SK-N-SH (cell line): ENCODE results near the gene MCC. TPM values are rescaled to one million over a fixed set of nuclear protein-coding genes. Genes with fewer than 3 reads are reported as not detected.

ENCODE experiments used
- CTCF ChIA-PET: fragments of 300-600, 350-600 bp; formaldehyde crosslinking; extraction: SDS; loops from one replicate; lab custom pipeline; 2021; lab: Yijun Ruan, JAX
- POLR2A ChIA-PET: fragments of 350-600 bp; sonication (Branson Sonifier 250); formaldehyde crosslinking; extraction: SDS; loops from one replicate; lab custom pipeline; 2020; ENCODE audit warnings: antibody characterized with exemption, inconsistent platforms; lab: Yijun Ruan, JAX
- DNase-seq: peaks from one replicate; pipeline ENCODE4 v3.0.0; 2012
- H2AFZ ChIP-seq: fragments of 200-600 bp; sonication (generic); 2 replicates; pipeline ENCODE4 v1.8.1; 2016; ENCODE audit warnings: antibody characterized with exemption, mild to moderate bottlenecking, low read depth
- H3F3A ChIP-seq: fragments of 200-600 bp; sonication (generic); replicated peaks from 2 replicates; pipeline ENCODE3; 2016; ENCODE audit warnings: antibody characterized with exemption, mild to moderate bottlenecking; ENCODE audit not compliant: insufficient read depth
- H3K27ac ChIP-seq, 2 experiments: fragments of 200-500 bp in 1 of 2; fragments of 200-600 bp in 1 of 2; sonication (Bioruptor generic) in 1 of 2; sonication (generic), shearing (Covaris generic) in 1 of 2; 2 replicates each; pipeline versions ENCODE4 v1.5.1 to v1.6.1; 2014 to 2016; ENCODE audit warnings: low read depth in 2 of 2, inconsistent platforms in 1 of 2, low read length in 1 of 2, mild to moderate bottlenecking in 1 of 2, mixed read lengths in 1 of 2
- H3K27me3 ChIP-seq: fragments of 200-600 bp; sonication (generic), shearing (Covaris generic); 2 replicates; pipeline ENCODE4 v1.6.1; 2016; ENCODE audit warnings: mixed run types; ENCODE audit not compliant: insufficient read depth
- H3K36me3 ChIP-seq, 2 experiments: fragments of 200-500 bp in 1 of 2; fragments of 200-600 bp in 1 of 2; sonication (Bioruptor generic) in 1 of 2; sonication (generic) in 1 of 2; replicated peaks in 1 of 2; 2 replicates each; pipeline versions ENCODE3 to v1.5.1; 2014 to 2016; ENCODE audit warnings: low read length in 1 of 2, mild to moderate bottlenecking in 1 of 2; ENCODE audit not compliant: insufficient read depth in 2 of 2, control insufficient read depth in 1 of 2
- H3K4me1 ChIP-seq, 2 experiments: fragments of 200-500 bp in 1 of 2; fragments of 200-600 bp in 1 of 2; sonication (Bioruptor generic) in 1 of 2; sonication (generic), shearing (Covaris generic) in 1 of 2; 2 replicates each; pipeline versions ENCODE4 v1.5.1 to v1.6.1; 2014 to 2016; ENCODE audit warnings: low read depth in 1 of 2, low read length in 1 of 2, mixed run types in 1 of 2; ENCODE audit not compliant: insufficient read depth in 2 of 2, control insufficient read depth in 1 of 2
- H3K4me2 ChIP-seq: fragments of 200-600 bp; sonication (generic), shearing (Covaris generic); 2 replicates; pipeline ENCODE4 v1.6.1; 2017; ENCODE audit warnings: mixed run types
- H3K4me3 ChIP-seq, 2 experiments: fragments of 200-500 bp in 1 of 2; fragments of 200-600 bp in 1 of 2; sonication (Bioruptor generic) in 1 of 2; sonication (generic), shearing (Covaris generic) in 1 of 2; 2 replicates each; pipeline versions ENCODE4 v1.5.1 to v1.8.1; 2014 to 2016; ENCODE audit warnings: low read depth in 2 of 2, inconsistent platforms in 1 of 2, low read length in 1 of 2, mild to moderate bottlenecking in 1 of 2, mixed read lengths in 1 of 2, moderate library complexity in 1 of 2
- H3K79me2 ChIP-seq: fragments of 200-600 bp; sonication (generic); 2 replicates; pipeline ENCODE4 v1.8.1; 2017; ENCODE audit warnings: mild to moderate bottlenecking; ENCODE audit not compliant: insufficient read depth
- H3K9ac ChIP-seq: fragments of 200-600 bp; sonication (generic); 2 replicates; pipeline ENCODE4 v1.6.1; 2017; ENCODE audit warnings: mixed run types
- H3K9me2 ChIP-seq: fragments of 200-600 bp; sonication (generic); 2 replicates; pipeline ENCODE4 v1.6.1; 2017; ENCODE audit warnings: mixed run types
- H3K9me3 ChIP-seq: fragments of 200-600 bp; sonication (generic); 2 replicates; pipeline ENCODE4 v1.6.1; 2017; ENCODE audit warnings: mixed run types, mild to moderate bottlenecking, moderate library complexity
- H4K20me1 ChIP-seq: fragments of 200-600 bp; sonication (generic); 2 replicates; pipeline ENCODE4 v1.6.1; 2017; ENCODE audit warnings: mild to moderate bottlenecking, mixed run types; ENCODE audit not compliant: insufficient read depth
- CTCF ChIP-seq: fragments of 200-600 bp; sonication (generic); IDR thresholded peaks from 2 replicates; pipeline ENCODE4 v1.6.1; 2017; ENCODE audit warnings: antibody characterized with exemption, mild to moderate bottlenecking, moderate library complexity
- ELF1 ChIP-seq: IDR thresholded peaks from 2 replicates; pipeline ENCODE4 v1.4.0; 2012
- EP300 ChIP-seq, 2 experiments: IDR thresholded peaks; 2 replicates each; pipeline versions ENCODE4 v1.4.0 to v1.6.1; 2012; ENCODE audit warnings: borderline replicate concordance in 1 of 2, low read depth in 1 of 2, low read length in 1 of 2
- GATA2 ChIP-seq: sonication (generic); formaldehyde crosslinking; IDR thresholded peaks from 2 replicates; pipeline ENCODE4 v1.5.0; 2020; ENCODE audit warnings: mild to moderate bottlenecking, missing genetic modification reagents
- IRF3 ChIP-seq: fragments of 150-350 bp; IDR thresholded peaks from 2 replicates; pipeline ENCODE4 v1.6.1; 2016; ENCODE audit warnings: mild to moderate bottlenecking, low read depth, low read length
- NFIC ChIP-seq: IDR thresholded peaks from 2 replicates; pipeline ENCODE4 v1.4.0; 2012; ENCODE audit warnings: borderline replicate concordance
- REST ChIP-seq: IDR thresholded peaks from 2 replicates; pipeline ENCODE4 v1.6.1; 2012; ENCODE audit warnings: mild to moderate bottlenecking, low read depth, low read length, moderate library complexity
- RXRA ChIP-seq: IDR thresholded peaks from 2 replicates; pipeline ENCODE4 v1.4.0; 2012; ENCODE audit warnings: low read depth, mild to moderate bottlenecking, borderline replicate concordance
- SMC3 ChIP-seq: IDR thresholded peaks from 2 replicates; pipeline ENCODE4 v1.6.1; 2012; ENCODE audit warnings: low read depth, low read length, improper control_type of control experiment
- TAF1 ChIP-seq: IDR thresholded peaks from 2 replicates; pipeline ENCODE4 v1.6.1; 2012; ENCODE audit warnings: low read depth, mild to moderate bottlenecking, low read length, moderate library complexity, borderline replicate concordance
- TEAD4 ChIP-seq: IDR thresholded peaks from 2 replicates; pipeline ENCODE4 v1.4.0; 2012; ENCODE audit warnings: mild to moderate bottlenecking, borderline replicate concordance; ENCODE audit not compliant: insufficient read depth
- WGBS: methylation state at CpG from one replicate; pipeline ENCODE4 v1.1.6; 2017; ENCODE audit warnings: low lambda C conversion rate; 5-methylcytosine and 5-hydroxymethylcytosine counted together
- polyA plus RNA-seq, 3 experiments: library from polyadenylated mRNA; depleted of rRNA; stranded (reverse); fragments of >200 nt; gene quantifications; 2 replicates each; pipeline ENCODE4 v1.2.3, GENCODE V29; 2012

Gene MCC
- polyA plus RNA-seq, 1 of the 3 experiments (the other 2 are of a cell fraction): 3.6 TPM

GRCh38 chr5:113433071-113433470, 55.2 kb downstream of the MCC start:
- Histone ChIP-seq H3K9ac (no peak overlapping the region), H3K27ac (no peak overlapping the region), H3K9me2 (no peaks in the 10 kb centered on the region), H3K79me2 (no peaks in the 10 kb centered on the region), H3F3A (no peaks in the 10 kb centered on the region), H2AFZ (no peak overlapping the region), H4K20me1 (no peaks in the 10 kb centered on the region), H3K36me3 (no peaks in the 10 kb centered on the region), H3K4me2 (no peak overlapping the region), H3K4me3 (no peak overlapping the region), H3K9me3 (no peaks in the 10 kb centered on the region), H3K4me1 (no peaks in the 10 kb centered on the region; a peak in 1 of 4 replicates), H3K27me3 (no peaks in the 10 kb centered on the region)
- DNase-seq: no peak
- 67% methylated on average over 12 of the region's 21 CpGs for WGBS
- ChIA-PET CTCF (interaction anchor here (1.6 kb wide), 1 partner anchor 11 kb away, joined by 3 read pairs; no protein-coding TSS in a partner anchor), POLR2A (no interaction called here)
- TF ChIP-seq REST (no peak), TAF1 (no peak), CTCF (no peak), SMC3 (no peak), NFIC (no peak), TEAD4 (no peak), RXRA (no peak), EP300 (IDR thresholded peaks at IDR 0.05; ENCODE audit: borderline replicate concordance in 1 of 2, low read depth in 1 of 2, low read length in 1 of 2) (no peak), ELF1 (no peak), IRF3 (no peak), GATA2 (CRISPR knock-in tag) (no peak)
